CD4-positive, alpha-beta T cell treated with Interleukin-10 for 1 hour (primary cell): Measurements from ENCODE around the gene MTERF1.
"Not testable (repeated sequence)": the region's sequence is repeated elsewhere in the genome, so short reads cannot be mapped to it uniquely, and the experiment has no call there.

ENCODE experiments used
- DNase-seq: peaks from one replicate; pipeline ENCODE4 v3.0.0-alpha.2; 2020

Gene MTERF1, protein sequence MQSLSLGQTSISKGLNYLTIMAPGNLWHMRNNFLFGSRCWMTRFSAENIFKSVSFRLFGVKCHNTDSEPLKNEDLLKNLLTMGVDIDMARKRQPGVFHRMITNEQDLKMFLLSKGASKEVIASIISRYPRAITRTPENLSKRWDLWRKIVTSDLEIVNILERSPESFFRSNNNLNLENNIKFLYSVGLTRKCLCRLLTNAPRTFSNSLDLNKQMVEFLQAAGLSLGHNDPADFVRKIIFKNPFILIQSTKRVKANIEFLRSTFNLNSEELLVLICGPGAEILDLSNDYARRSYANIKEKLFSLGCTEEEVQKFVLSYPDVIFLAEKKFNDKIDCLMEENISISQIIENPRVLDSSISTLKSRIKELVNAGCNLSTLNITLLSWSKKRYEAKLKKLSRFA

DNA sequence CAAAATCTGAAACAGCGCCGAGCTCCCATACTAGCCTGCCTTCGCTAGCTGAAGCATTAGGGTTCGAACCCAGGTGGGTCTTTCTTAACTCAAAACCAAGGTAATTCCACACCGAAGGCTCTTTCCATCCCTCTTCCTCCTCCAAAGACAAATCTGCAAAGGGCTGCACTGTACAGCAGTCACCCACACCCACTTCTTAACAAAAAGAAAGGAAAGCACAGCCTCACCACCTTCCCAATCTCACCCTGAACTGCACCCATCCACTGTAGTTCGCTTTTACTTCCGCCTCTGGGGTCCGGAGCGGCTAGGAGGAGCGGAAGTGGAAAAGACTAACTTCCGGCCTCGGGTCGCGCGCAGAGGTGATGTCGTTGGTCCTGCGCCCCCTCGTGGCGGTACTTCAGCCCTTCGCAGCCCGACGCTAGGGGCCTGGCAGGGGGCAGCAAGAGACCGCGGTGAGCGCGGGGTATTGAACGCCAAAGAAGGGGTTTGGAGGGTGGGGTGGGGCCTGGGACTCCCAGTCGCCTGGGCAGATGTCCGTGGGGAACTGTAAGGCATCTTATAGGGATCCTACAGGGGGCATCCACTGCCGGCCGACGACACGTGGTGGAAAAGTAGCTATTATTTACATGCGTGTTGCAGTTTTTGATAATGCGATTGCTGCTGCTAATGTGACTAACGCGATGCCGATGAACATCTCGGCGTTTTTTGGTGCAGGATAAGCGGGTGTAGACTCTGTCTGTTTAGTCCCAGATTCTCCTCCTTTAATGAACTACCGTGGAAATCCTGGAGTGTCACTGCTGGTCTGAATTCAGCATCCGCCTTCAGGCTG lies at the start of gene MTERF1:
Gene MTERF1, minus strand, starts transcription at position 290 of the 829 bp plus-strand sequence. CDS start 619 bp downstream, outside the sequence.
- peak; percentile 91 for DNase-seq

DNA sequence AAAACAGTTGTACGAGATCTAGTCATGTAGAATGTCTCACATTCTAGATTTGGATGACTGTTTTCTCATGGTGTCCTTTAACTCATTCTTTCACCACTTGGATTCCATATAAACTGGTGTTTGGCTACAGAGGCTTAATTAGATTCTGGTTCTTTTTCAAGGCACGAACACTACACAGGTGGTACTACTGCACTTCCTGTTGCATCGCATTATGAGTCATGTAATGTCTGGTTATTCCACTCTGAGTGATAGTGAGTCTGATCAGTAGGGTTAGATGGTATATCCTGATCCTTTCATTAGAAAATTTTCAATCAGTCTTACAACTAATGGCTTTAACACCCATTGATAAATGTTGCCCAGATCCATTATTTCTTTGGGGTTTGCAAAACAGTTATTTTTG lies 49.0 kb upstream of the MTERF1 start:
- DNase-seq = no peak

DNA sequence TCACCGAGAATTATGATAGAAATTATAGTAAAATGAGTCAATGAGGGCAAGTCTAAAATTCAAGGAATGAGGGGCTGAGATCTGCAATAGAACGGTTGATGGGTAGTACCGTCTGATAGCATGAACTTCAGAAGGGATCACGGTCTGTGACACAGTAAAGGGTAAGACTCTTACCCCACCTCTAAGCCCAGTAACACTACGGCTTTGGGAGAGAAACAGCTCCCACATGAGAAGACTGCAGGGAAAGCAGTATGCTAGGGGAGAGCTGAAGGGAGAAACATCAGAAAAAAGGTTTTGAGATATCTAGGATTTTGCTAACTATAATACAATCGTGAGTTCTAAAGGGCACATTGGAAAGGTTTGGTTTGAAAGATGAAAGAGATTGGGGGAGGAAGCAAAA lies 47.4 kb upstream of the MTERF1 start:
- no peak for DNase-seq

DNA sequence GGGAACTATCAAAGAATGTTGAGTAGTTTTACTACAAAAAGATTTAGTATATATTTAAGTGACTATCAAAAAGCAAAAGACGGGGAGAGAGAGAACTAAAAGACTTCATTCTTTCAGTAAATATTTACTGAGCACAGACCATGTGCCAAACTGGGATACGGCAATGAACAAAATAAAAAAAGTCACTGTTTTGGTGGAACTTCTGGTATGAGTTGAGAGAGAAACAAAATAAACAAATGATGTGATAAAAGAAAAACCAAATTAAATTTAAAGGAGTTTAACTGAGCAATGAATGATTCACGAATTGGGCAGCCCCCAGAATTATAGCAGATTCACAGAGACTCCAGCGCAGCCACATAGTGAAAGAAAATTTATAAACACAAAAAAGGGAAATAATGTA lies 42.4 kb upstream of the MTERF1 start:
- DNase-seq = no peak

DNA sequence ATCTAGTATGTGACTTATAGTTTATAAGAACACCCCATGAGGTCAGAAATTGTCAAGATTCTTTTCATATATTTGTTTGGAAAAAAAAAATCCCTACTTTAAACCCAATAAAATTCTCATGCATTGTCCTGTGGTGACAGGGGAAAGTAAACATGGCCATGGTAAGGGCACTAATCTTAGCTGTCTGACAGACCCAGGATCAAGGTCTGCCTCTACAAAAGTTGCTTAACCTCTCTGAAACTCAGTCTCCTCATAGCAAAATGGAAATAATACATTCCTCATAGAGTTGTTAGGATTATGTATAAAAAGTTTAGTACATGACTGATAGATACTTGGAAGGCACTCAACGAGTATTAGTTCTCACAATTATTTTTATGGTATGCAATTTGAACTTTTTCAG lies 37.9 kb upstream of the MTERF1 start:
- no peak for DNase-seq

DNA sequence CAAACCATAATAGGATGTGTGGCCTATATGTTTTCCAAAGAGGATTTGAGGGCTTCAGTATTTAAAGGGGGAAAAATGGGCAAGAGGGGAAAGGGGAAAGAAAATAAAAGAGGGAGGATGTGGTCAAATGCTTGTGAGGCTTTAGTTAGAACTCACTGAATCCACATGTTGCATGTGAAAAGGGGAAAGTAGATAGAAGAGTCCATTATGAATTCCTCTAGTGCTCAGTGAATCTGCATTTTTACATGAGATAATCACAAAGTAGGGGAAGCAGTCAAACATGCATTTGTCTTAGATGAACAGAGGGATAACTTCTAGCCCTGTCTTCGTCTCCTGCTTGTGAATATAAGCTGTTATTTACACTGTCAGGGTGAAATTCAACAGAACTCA lies 35.5 kb upstream of the MTERF1 start:
- no peak for DNase-seq

DNA sequence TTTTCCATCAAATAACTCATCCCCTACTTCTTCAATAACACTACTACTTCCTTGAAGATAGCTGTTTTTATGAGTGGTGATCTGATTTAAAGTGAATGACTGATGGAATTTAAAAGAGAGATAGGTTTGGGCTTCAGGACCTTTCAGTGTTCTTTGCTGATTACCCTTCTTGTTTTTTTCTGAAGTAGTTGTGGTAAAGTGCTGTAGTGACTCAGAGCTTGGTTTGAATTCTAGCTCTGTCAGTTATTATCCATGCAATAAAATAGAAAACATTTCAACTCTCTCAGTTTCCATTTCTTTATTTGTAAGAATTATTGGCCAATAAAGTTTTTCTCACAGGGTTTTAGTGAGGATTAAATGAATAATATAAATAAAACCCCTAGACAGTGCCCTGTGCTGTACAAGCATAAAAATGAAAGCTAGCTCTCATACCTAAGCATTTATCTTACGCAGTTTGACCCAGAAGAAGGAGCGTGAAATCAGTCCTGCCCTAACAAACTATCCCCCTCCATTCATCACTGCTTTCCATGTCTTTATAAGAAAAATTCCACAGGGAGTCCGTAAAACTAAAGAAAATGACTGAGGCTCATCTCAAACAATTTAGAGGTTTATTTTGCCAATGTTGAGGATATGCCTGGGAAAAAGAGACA lies 35.0 kb upstream of the MTERF1 start:
- no peak for DNase-seq

DNA sequence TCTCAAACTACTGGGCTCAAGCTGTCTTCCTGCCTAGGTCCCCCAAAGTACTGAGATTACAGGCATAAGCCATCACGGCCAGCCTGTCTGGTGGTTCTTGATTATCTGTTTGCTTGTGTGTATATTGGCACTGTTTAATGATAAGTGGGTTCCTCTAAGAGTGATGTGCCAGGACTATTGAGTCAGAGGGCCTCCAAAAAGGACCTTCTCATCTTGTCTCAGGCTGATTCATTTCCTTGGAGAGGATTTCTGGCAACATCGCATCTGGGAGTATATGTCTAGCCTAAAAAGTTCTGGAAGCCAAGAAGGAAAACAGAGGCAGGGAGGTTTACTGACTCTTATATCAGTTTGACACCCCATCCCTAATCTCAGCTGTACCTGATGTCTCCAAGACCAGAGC lies 33.1 kb upstream of the MTERF1 start:
- no peak for DNase-seq

DNA sequence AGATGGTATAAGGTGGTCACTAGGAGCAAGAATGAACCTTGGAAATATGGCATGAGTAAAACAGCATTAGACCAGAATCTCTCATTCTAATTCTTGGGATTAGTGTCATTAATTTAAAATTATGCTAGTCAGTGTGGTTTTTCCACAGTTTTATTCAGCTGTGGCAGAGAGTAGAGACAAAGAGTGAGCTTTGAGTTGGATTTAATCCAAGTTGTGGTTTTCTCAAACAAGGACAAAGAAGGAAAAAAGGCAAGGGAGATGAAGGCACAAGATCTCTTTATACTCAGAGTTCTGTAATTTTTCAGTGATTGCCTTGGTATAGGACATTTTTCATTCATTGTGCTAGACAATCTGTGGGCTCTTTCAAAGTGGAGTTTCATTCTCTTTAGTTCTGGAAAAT lies 32.0 kb upstream of the MTERF1 start:
- no peak for DNase-seq

DNA sequence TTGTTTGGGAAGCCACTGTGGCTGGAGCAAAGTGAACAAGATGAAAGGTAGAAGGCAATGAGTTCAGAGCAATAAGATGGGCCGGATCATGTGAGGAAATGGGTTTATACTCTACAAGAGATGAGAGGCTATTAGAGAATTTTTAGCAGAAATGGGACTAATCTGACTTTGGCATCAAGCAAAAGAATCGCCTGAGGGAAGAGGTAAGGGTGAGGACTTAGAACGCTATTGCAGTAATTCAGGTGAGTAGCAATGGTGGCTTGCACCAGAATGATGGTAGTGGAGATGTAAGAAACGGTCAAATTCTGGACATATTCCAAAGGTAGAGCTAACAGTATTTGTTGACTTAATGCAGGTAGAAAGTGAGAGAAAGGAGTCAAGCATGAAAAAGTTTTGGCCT lies 30.6 kb upstream of the MTERF1 start:
- no peak for DNase-seq

DNA sequence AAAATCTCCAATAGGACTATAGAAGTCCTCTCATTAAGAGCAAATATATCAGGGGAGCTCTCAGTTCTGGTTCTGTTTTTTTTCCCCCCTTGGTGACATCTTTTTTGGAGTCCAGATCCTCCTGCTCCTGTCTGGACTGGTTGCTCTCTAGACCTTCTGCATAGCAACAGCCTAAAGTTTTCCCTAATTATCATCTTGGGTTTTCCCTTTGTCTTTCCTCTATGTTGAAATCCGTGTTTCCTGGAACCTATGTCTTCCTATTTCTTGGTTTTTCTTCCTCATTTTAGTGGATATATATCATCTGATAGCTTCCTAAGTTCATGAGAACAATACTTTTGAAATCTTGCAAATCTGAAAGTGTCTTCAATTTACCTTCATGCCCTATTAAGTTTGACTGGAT lies 29.7 kb upstream of the MTERF1 start:
- DNase-seq = no peak

DNA sequence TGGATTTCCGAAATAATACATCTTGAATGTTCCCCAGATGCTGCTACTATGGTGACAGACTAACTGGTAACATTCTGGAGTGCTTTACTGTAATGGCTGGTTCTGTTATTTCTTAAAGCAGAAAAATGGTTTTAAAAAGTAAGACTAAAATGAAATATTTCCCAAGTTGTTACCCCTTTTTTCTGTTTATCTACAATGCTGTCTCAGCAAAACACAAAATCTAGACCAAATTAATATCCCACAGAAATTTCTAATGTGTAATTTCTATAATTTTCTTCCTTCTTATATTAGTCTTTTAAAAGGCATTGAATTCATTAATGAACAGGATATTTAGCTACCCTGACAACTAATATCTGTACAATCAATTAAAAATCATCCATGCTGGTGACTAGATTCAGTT lies 19.1 kb upstream of the MTERF1 start:
- no peak for DNase-seq

DNA sequence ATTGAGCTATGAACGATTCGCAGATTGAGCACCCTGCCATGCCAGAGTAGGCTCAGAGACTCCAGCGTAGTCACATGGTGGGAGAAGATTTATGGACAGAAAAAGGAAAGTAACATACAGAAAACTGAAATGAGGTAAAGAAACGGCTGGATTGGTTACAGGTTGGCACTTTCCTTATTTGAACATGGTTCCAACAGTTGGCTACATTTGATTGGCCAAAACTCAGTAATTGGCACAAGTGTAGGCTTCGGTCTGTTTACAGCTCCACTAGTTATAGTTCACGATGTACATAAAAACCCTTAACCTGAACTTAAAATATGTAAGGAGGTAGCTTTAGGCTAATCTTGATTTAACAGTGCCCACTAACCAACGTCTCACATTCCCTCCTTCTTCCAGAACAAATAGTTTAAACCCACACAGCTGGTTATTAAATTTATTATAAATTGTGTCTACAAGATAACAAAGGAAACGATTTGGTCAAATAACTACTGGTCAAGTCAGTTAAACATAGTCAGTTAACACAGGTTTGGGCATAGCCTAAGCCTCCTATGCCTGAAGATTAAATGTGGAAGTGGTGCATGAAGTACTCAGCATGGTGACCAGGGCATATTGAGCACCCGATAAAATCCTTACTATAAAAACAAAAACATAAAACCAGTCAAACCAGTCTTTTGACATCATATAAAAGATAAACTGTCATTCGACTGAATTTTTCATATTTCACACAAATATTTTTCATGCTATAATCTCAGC lies 17.9 kb upstream of the MTERF1 start:
- no peak for DNase-seq

DNA sequence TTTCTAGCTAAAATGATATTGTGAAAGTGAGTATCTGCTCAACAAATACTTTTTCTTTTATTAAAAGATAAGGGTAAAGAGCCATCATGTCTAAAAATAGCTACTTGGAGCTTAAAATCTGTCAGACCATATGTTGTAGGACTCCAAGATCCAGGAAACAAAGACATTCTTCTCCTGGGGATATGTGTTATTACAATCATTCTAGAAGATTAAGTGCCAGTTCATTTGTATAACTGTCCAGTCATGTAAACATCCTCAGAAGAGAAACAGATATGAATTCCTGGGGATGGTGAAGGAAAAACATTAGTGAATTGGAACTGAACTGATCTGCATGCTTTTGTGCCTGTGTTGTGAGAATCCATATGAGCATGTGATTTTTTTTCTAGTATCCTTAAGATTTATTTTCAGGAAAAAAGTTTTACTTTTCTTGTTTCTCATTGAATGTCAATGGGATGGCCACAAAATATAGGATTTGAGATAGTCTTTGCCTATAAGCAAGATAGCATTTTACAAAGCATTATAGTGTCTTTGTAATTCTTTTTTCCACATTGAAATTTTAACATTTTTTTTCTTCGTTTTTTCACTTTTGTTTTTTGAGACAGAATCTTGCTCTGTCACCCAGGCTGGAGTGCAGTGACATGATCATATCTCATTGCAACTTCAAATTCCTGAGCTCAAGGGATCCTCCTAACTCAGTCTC lies 14.4 kb upstream of the MTERF1 start:
- no peak for DNase-seq

DNA sequence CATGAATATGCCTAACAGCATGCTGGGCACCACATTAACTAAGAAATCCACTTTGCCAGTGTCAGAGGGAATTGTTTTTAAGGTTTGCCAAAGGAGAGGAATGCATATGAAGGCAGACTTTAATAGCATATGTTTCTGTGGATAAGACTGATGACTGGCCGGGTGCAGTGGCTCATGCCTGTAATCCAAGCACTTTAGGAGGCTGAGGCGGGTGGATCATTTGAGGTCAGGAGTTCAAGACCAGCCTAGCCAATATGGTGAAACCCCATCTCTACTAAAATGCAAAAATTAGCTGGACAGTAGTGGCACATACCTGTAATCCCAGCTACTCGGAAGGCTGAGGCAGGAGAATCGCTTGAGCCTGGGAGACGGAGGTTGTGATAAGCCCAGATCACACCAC lies 13.2 kb upstream of the MTERF1 start:
- DNase-seq = not testable (repeated sequence)

DNA sequence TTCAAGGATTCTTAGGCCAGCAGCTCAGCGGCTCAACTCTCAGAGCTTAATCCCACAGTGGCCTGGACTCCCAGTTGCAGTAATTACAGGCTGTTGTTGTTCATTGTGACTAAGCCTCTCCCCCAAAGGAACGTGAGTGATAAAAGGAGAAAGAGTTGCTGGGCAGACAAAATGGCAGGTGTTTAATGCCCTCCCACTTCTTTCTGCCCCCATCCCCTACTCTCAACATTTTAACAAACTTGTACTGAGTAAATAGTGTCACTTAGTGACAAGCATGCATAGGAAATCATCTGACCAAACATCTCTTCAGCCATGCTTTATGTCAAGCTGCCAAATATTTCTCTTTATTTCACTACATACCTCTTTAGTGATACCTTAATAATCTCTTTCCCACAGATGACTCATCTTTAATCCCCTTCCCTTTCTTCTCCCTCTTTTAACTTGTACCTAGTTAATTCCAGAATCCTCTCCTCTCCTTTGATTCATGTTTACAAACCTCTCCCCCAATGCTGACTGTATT lies 12.4 kb upstream of the MTERF1 start:
- no peak for DNase-seq

DNA sequence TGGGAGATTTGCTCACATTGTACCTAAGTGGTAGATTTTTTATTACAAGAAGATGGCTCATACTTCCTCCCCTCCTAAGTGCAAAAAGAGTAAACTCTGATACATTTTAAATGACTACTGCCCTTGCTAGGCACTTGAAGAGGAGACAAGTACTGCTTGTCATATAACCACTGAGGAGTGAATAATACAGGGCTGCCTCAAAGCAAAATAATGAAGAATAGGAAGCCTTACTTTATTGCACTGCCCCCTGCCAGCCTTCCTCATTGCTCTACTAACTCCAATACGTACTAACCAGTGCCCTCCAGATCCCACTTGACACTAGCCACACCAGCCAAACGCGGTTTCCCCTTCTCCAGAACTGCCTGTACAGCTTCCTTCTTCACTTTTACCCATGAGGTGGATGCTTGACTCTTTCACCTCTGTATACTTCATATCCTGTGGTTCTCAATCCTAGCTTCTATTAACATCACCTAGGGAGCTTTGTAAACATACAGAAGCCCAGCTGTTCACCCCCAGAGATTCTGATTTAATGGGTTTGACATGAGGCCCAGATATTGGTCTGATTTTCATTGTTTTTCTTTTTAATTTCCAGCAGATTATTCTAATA lies 11.7 kb upstream of the MTERF1 start:
- DNase-seq = no peak

DNA sequence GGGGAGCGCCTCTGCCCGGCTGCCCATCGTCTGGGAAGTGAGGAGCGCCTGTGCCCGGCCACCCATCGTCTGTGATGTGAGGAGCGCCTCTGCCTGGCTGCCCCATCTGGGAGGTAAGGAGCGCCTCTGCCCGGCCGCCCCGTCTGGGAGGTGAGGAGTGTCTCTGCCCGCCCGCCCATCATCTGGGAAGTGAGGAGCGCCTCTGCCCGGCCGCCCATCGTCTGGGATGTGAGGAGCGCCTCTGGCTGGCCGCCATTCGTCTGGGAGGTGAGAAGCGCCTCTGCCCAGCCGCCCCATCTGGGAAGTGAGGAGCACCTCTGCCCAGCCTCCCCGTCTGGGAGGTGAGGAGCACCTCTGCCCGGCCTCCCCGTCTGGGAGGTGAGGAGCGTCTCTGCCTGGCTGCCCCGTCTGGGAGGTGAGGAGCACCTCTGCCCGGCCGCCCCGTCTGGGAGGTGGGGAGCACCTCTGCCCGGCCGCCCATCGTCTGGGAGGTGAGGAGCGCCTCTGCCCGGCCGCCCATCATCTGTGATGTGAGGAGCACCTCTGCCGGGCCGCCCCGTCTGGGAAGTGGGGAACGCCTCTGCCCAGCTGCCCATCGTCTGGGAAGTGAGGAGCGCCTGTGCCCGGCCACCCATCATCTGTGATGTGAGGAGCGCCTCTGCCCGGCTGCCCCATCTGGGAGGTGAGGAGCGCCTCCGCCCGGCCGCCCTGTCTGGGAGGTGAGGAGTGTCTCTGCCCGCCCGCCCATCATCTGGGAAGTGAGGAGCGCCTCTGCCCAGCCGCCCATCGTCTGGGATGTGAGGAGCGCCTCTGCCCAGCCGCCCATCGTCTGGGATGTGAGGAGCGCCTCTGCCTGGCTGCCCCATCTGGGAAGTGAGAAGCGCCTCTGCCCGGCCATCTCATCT lies 8.0 kb upstream of the MTERF1 start:
- not testable (repeated sequence) for DNase-seq

DNA sequence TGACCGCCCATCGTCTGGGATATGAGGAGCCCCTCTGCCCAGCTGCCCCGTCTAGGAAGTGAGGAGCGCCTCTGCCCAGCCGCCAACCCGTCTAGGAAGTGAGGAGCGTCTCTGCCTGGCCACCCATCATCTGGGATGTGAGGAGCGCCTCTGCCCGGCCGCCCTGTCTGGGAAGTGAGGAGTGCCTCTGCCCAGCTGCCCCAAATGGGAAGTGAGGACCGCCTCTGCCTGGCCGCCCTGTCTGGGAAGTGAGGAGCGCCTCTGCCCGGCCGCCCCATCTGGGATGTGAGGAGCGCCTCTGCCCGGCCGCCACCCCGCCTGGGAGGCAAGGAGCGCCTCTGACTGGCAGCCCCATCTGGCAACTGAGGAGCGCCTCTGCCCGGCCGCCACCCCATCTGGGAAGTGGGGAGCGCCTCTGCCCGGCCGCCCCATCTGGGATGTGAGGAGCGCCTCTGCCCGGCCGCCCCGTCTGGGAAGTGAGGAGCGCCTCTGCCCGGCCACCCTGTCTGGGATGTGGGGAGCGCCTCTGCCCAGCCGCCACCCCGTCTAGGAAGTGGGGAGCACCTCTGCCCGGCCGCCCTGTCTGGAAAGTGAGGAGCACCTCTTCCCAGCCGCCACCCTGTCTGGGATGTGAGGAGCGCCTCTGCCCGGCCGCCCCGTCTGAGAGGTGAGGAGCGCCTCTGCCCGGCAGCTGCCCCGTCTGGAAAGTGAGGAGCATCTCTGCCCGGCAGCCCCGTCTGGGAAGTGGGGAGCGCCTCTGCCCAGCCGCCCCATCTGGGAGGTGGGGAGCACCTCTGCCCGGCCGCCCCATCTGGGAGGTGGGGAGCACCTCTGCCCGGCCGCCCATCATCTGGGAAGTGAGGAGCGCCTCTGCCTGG lies 7.1 kb upstream of the MTERF1 start:
- not testable (repeated sequence) for DNase-seq
